Measurements from ENCODE around the gene ANKRD31.

Gene ANKRD31

GRCh38 chr5:75059912-75060545, 176.6 kb downstream of the ANKRD31 start:
- DNase-seq (ENCODE audit: low spot score), result no peak

GRCh38 chr5:75058986-75059535, 177.6 kb downstream of the ANKRD31 start:
- no peak for DNase-seq (ENCODE audit: low spot score)

- DNase-seq (ENCODE audit: low spot score), result no peak
These were observed 179.1 kb downstream of the ANKRD31 start for GRCh38 chr5:75057561-75057960.

GRCh38 chr5:75055727-75056144, 180.9 kb downstream of the ANKRD31 start:
- no peak for DNase-seq (ENCODE audit: low spot score)

GRCh38 chr5:75054134-75054930, 182.3 kb downstream of the ANKRD31 start:
- DNase-seq (ENCODE audit: low spot score), result peak; percentile 43

GRCh38 chr5:75053304-75054133, 183.2 kb downstream of the ANKRD31 start:
- peak; percentile 82 for DNase-seq (ENCODE audit: low spot score)

- no peak for DNase-seq (ENCODE audit: low spot score)
These were observed 183.7 kb downstream of the ANKRD31 start for GRCh38 chr5:75053054-75053303.

- peak; percentile 78 for DNase-seq (ENCODE audit: low spot score)
These were observed 184.3 kb downstream of the ANKRD31 start, which contains the start of gene GCNT4 for GRCh38 chr5:75052192-75053053. GCNT4 (minus strand) TSS chr5:75052558; CDS start chr5:75030037, 22,521 bp downstream.

- DNase-seq (ENCODE audit: low spot score), result no peak
These were observed 185.4 kb downstream of the ANKRD31 start for GRCh38 chr5:75051217-75051751.

- DNase-seq (ENCODE audit: low spot score), result peak; percentile 57
These were observed 186.3 kb downstream of the ANKRD31 start for GRCh38 chr5:75050415-75050814.

GRCh38 chr5:75049456-75050351, 187.0 kb downstream of the ANKRD31 start:
- DNase-seq (ENCODE audit: low spot score), result peak; percentile 62

GRCh38 chr5:75048457-75048953, 188.2 kb downstream of the ANKRD31 start:
- DNase-seq (ENCODE audit: low spot score), result no peak

- DNase-seq (ENCODE audit: low spot score), result no peak
These were observed 189.3 kb downstream of the ANKRD31 start for GRCh38 chr5:75047356-75047755.

GRCh38 chr5:75046366-75047142, 190.1 kb downstream of the ANKRD31 start:
- no peak for DNase-seq (ENCODE audit: low spot score)

GRCh38 chr5:75045071-75045470, 191.6 kb downstream of the ANKRD31 start:
- no peak for DNase-seq (ENCODE audit: low spot score)

- no peak for DNase-seq (ENCODE audit: low spot score)
These were observed 192.3 kb downstream of the ANKRD31 start for GRCh38 chr5:75044406-75044805.

GRCh38 chr5:75043633-75044264, 192.9 kb downstream of the ANKRD31 start:
- DNase-seq (ENCODE audit: low spot score), result no peak

GRCh38 chr5:75042522-75042921, 194.2 kb downstream of the ANKRD31 start:
- DNase-seq (ENCODE audit: low spot score), result no peak

- DNase-seq (ENCODE audit: low spot score), result no peak
These were observed 195.7 kb downstream of the ANKRD31 start for GRCh38 chr5:75040973-75041372.
